ENCODE measurements around the gene EP300.

The EP300 gene

DNA sequence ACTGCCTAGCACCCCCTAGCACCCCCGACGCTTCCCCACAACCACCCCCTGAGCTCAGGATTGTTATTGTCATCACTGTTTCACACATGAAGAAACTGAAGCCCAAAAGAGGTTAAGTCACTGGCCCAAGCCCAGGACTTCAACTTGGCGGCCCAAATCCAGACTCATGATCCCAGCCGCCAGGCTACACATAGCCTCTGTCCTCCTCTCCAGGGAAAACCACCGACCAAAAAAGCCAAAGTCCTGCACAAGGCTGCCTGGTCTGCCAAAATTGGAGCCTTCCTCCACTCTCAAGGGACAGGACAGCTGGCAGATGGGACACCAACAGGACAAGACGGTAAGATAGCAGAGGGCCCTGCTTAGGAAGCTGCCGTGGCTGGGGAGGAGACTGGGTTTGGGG is 123.5 kb downstream of the EP300 start:
- DNase-seq, result no peak

GRCh38 chr22:41216984-41217383 is 124.6 kb downstream of the EP300 start:
- DNase-seq, result no peak

- no peak for DNase-seq
Observed at GRCh38 chr22:41217553-41218157, 125.3 kb downstream of the EP300 start.

DNA sequence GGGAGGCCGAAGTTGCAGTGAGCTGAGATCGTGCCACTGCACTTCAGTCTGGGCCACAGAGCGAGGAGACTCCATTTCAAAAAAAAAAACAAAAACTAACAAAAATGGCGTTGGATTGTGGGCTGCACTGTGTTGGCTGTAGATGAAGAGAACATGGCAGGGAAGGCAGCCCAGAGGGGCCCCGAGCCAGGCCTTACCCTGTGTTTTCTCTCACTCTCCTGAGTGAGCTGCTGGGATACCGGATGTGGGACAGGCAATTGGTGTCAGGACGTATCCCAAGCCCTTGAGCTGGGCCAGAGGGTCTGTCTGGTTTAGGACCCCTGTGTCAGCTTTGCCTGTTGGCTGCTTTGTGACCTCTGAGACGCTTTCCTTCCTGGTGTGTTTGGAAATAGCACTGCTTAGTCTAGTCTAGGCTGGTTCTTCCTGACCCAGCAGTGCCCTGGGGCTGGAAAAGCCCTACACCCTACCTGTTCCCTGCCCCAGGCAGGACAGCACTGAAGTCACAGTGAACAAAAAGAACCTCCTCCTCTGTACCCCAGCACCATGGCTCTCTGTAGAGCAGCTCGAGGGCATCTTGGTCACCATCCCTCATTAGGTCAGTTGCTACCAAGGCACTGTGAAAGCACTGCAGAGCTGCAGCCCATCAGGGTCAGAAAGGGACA is 130.6 kb downstream of the EP300 start:
- no peak for DNase-seq

DNA sequence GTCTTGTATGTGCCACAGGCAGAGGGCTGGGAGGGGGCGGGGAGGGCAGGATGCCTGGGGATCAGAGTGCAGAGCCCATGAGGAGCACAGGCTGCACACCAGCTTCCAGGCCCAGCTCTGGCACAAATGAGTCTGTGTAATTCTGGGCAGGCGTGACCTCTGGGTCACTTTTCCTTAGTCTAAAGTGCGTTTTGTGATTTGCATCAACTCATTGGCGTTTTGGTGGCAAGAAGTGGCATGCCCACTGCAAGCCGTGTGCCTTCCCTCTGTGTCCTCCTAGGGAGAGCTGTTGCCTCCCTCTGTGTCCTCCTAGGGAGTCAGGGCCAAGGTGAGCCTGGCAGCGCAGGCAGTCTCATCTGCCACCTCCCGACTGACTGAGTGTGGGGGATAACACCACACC is 131.1 kb downstream of the EP300 start:
- no peak for DNase-seq

DNA sequence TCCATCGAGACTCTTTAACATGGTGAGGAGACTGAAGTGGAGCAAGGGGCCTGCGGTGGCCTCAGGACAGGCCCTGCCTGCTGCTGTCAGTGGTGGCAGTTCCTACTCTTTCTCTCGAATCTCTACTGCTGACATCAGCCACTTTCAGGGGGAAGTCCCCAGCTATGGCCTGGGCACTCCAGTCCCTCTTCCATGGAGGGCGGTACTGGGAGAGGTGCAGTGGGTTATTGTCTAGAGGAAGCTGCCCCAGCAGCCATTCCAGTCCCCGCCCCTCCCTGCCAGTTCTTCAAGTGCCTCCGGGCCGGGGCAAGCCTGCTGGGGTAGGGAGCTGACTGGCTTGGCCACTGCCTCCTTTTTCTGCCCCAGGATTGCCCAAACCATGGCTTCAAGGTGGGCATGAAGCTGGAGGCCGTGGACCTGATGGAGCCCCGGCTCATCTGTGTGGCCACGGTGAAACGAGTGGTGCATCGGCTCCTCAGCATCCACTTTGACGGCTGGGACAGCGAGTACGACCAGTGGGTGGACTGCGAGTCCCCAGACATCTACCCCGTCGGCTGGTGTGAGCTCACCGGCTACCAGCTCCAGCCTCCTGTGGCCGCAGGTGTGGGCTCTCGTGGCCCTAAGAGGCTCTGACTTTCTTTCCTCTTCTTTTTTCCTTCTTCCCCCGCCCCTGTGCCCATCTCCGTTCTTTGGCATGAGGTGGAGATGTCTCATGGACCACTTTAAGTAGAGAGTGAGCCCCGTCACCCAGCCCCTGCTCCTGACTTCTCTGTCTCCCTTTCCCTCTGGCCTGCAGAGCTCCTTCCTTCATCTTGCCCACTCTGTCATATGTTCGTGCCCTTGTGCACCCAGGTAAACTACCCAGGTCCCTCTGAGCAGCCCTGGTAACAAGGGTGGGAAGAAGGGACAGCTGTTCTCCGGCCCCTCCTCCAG is 134.6 kb downstream of the EP300 start:
- DNase-seq, result no peak

- DNase-seq, result no peak
Observed at GRCh38 chr22:41229215-41229614, 136.8 kb downstream of the EP300 start.

All from retina (tissue), 1 donor.